ENCODE results near the gene NLGN1.

- no peak for TF ChIP-seq CTCF (IDR thresholded peaks at IDR 0.05)
- TF ChIP-seq POLR2A (IDR thresholded peaks at IDR 0.05): no peak
Measured at GRCh38 chr3:174168538-174169254, 771.2 kb downstream of the NLGN1 start.

Data from lower leg skin (tissue), 3 donors.